ENCODE data around the gene CDH4.

Gene CDH4

GRCh38 chr20:61911824-61912223 lies 659.8 kb downstream of the CDH4 start:
- no peak for ATAC-seq

GRCh38 chr20:61912665-61913422 lies 660.8 kb downstream of the CDH4 start:
- ATAC-seq: no peak

GRCh38 chr20:61913423-61914225 lies 661.6 kb downstream of the CDH4 start:
- ATAC-seq: no peak

DNA sequence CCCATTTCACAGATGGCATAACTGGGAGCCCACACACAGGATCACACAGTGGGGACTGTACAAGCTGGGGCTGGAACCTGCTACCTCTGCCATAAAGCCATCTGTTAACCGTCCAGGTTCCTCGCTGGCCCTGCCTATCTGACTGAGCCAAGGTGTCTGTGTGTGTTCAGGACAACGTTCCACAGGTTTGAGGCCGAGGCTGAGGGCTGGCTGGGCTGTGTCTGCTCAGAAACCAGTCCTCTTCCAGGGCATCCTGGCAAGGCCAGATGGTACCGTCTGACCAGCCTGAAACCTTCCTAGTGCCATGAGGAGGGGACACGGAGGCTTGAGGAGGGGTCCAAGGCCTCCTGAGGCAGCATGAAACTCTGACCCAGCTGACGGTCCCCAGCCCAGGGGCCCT lies 663.0 kb downstream of the CDH4 start:
- no peak for ATAC-seq

- ATAC-seq: no peak
These were observed 664.3 kb downstream of the CDH4 start for GRCh38 chr20:61916318-61916891.

DNA sequence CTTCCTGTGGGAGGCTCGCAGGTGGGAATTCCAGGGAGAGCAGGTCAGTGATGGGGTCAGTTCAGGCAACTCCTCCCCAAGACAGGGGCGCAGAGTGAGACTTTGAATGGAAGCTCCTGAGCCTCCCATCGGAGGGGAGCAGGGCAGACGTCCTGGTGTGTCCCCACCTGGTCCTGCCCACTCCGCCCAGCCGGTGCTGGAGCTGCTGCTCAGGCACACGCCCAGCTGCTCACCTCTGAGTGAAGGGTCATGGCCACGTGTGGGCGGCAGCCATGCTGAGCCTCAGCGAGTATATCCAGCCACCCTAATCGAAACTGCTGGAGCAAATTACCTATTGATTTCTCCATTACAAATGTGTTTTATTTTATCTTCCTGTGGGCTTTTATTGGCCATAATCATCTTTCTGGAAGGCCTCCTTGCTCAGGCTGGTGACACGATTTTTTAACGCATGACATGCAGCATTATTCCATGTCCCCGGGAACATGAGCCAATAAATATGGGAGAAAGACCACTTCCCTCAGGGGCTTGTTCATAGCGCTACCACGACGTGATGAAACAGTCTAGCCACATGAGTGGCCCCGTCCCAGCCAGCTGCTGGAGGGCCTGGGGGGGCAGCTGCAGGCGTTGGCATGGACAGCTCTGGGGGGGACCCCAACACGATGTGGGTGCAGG lies 665.5 kb downstream of the CDH4 start:
- no peak for ATAC-seq

GRCh38 chr20:61918548-61918947 lies 666.5 kb downstream of the CDH4 start:
- ATAC-seq: no peak

GRCh38 chr20:61919239-61919638 lies 667.2 kb downstream of the CDH4 start:
- no peak for ATAC-seq

DNA sequence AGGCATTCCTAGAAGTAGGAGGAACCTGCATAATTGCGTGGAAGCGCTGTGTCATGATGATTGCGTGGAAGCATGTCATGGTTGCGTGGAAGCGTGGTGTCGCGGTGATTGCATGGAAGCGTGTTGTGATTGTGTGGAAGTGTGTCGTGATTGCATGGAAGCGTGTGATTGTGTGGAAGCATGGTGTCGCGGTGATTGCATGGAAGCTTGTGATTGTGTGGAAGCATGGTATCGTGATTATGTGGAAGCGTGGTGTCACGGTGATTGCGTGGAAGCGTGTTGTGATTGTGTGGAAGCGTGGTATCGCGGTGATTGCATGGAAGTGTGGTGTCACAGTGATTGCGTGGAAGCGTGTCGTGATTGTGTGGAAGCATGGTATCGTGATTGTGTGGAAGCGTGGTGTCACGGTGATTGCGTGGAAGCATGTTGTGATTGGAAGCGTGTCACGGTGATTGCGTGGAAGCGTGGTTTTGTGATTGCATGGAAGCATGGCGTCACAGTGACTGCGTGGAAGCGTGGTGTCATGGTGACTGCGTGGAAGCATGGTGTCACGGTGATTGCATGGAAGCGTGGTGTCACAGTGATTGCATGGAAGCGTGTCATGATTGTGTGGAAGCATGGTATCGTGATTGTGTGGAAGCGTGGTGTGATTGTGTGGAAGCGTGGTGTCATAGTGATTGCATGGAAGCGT lies 667.8 kb downstream of the CDH4 start:
- ATAC-seq: no peak

GRCh38 chr20:61922411-61922810 lies 670.4 kb downstream of the CDH4 start:
- no peak for ATAC-seq

DNA sequence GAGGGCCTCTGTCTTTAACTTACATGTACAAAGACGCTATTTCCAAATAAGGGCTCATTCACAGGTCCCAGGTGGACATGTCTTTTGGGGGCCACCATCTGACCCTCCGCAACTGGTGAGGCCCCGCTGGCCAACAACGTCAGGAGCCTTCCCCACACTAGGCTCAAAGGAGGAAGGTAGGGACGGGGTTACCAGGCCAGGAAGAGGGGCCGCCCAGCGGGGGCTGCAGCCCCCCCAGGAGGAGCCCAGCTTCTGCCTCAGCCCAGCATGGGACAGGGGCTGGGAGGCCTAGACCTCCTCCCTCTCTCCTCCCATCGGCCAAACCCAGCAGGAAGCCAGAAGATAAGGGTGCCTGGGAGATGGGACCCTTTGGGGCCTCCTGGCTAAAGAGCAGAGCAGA lies 670.9 kb downstream of the CDH4 start:
- no peak for ATAC-seq

GRCh38 chr20:61923371-61924166 lies 671.5 kb downstream of the CDH4 start:
- ATAC-seq: no peak

DNA sequence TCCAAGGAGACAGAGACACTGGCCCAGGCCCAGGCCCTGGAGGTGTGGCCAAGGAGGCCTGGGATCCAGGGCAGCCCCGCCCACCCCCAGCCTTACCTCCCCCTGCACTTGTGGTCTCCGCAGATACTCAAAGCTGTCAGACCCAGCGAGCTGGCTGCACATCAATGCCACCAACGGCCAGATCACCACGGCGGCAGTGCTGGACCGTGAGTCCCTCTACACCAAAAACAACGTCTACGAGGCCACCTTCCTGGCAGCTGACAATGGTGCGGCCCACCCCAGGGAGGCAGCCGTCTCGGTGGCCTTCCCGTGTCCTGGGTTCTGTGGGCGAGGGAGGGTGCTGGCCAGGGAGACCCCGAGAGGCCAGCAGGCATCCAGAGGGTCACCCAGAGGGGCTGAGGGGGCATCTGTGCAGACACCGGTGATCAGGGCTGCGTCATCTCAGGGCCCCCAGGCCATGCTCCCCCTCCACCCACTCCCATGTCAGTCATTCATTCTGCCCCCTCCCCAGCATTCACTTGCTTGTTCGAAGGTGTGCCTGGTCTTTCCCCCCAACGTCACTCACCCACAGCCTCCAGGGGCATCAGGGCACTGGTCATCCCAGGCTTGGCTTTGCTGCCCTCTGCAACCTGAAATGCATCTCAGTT lies 672.3 kb downstream of the CDH4 start:
- ATAC-seq: no peak

GRCh38 chr20:61924858-61925554 lies 672.9 kb downstream of the CDH4 start:
- ATAC-seq: no peak

DNA sequence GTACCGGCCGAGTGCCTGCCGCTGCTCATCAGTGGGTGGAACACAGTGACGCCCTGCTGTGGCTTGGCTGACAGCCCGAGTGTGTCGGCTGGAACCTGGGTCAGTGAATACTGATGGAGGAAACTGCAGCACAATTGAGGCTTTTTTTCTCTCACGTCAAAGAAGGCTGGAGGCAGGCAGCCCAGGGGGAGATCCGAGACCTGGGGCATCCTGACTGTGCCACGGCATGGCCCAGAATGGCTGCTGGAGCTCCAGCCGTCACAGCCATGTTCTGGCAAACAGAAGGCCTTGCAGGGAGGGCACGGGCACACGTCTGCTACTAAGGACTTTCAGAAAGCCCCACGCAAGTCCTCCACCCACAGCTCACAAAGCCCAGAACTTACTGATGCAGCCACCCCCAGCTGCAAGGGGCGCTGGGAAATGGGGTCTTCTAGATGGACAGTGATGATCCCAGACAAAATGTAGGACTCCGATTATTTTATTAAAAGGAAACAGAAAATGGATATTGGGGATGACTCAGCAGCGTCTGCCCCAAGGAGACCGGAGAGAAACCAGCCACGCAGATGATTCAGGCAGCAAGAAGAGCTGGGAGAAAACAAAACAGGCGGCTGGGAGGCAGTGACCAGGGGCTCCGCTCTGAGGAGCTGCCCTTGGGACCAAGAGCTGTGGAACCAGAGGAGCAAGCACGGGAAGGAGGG lies 673.6 kb downstream of the CDH4 start:
- no peak for ATAC-seq

DNA sequence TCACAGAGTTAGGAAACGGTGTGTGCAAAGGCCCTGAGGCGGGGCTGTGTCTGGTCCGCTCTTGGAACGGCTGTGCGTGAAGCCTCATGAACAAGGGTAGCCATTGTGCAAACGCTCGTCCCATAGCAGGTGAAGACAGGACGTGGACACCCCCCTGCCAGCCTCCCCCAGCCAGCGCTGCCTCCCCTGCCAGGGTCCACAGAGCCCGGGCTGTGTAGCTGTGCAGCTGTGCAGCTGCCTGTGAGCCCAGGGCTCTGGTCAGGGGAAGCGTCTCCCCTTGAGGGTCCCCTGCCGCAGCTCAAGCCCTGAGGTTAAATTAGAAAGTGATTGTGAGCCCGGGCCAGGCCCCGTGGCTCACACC lies 674.2 kb downstream of the CDH4 start:
- ATAC-seq: no peak

DNA sequence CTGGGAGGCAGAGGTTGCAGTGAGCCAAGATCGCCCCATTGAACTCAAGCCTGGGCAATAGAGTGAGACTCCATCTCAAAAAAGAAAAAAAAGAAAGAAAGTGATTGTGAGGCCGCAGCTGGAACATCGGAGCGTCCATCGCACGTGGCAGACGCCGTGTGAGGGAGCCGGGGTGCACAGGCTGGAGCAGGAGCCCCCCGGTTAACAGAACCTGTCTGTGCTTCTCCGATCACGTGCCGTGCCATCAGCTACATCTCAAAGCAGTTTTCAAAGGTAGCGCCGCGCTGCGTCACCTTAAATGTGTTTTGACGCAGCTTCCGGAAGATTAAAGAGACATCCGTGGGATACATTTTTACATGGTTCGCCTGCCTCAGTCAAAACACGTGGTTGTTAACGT lies 674.7 kb downstream of the CDH4 start:
- ATAC-seq: no peak

GRCh38 chr20:61927193-61927825 lies 675.2 kb downstream of the CDH4 start:
- no peak for ATAC-seq

DNA sequence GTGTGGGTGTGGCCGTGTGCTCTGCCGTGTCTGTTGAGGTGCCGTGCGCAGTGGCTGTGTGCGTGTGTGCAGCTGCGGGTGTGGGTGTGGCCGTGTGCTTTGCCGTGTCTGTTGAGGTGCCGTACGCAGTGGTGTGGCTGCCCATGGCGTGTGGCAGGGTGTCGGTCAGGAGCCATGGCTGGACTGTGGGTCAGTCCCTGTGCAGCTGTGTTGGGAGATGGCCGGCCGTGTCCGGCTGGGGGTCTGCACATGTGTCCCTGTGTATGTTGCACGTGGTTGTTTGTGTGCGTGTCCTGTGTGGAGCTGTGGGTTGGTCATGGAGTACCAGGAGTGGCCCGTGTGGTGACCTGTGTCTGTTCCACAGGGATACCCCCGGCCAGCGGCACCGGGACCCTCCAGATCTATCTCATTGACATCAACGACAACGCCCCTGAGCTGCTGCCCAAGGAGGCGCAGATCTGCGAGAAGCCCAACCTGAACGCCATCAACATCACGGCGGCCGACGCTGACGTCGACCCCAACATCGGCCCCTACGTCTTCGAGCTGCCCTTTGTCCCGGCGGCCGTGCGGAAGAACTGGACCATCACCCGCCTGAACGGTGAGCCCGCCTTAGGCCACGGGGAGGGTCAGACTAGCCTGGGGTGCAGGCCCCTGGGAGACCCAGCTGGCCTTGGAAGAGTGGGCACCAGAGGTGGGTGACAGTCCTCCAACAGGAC lies 675.9 kb downstream of the CDH4 start:
- no peak for ATAC-seq
